HG03103 (cell line): Measurements from ENCODE around the gene PLCD4.

ENCODE experiments used
- ATAC-seq: cut with Tn5 transposase; IDR thresholded peaks from one replicate; pipeline ENCODE4 v1.9.1; 2021; ENCODE audit warnings: low read depth; ENCODE audit not compliant: unreplicated experiment

PLCD4 gene

DNA sequence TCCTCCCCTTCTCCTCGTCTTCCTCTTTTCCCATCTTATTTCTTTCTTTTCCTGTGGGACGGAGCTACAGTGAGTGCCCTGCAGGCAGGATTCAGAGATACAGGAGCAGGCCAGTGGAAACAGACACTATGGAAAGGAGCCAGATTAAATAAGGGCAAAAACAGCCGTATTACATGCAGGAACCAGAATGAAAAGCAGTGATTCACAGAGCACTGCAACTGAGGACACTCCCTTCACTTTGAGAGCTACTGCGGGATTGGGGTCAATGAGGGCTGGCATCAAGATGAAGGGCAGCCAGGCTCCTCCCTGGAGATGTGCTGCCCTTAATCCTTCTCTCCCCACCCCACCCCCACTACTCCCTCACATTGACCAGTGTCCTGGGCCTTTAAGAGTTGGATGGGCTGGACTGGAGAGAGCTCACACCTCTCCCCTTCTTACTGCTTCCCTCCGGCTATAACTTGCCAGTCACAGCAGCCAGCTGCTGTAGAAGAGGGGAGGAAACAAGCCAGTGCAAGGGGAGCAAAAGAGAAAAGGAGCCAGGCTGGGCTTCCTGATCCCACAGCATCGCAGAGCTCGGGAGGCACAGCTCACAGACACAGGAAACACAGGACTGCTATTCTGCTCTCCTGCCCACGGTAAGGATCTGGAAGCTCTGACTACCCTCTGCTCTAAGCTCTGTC, at the start of gene PLCD4:
Gene PLCD4, plus strand, starts transcription at position 464 of the 680 bp plus-strand sequence. CDS start 7,841 bp downstream, outside the sequence.
- no peak for ATAC-seq

DNA sequence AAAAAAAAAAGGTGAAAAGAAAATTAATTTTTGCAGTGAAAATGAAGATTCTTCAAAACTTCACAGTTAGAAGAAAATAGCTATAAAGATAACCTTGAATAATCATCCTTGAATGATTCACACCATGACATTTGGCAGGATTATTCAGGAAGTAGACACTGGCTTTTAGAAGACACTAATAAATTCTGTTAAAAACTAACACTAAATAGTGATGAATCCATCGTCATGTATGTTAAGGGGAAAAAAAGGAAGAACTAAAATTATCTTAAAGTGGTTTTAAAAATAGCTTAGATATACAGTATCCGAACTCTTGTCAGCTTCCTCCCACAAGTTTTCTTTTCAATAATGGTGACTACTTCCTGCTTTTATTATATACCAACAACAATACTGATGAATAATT, 49.8 kb upstream of the PLCD4 start:
- no peak for ATAC-seq

DNA sequence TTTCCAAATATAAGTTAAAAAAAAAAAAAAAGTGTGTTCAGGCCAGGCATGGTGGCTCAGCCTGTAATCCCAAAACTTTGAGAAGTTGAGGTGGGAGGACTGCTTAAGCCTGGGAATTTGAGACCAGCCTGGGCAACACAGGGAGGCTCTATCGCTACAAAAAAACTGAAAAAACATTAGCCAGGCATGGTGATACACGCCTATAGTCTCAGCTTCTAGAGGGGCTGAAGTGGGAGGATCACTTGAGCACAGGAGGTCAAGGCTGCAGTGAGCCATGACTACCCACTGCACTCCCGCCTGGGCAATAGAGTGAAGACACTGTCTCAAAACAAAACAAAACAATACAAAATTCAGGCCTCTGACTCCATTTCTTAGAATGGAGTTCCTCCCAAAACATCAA, 48.7 kb upstream of the PLCD4 start:
- ATAC-seq: no peak

DNA sequence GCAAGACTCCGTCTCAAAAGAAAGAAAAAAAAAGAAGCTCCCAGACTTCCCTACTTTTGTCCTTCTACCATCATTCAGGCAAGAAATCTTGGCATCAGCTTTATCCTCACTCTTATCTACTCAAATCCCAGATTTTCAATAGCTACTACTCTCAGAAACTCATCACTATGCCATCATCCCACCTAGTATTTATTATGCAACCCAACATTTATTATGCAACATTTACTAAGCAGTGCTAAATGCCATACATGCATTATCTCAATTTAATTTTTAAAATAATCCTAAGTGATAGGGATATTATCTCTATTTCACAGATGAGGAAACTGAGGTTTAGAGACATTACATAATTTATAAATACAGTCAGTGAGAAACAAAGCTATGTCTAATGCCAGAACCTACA, 43.6 kb upstream of the PLCD4 start:
- ATAC-seq: no peak

DNA sequence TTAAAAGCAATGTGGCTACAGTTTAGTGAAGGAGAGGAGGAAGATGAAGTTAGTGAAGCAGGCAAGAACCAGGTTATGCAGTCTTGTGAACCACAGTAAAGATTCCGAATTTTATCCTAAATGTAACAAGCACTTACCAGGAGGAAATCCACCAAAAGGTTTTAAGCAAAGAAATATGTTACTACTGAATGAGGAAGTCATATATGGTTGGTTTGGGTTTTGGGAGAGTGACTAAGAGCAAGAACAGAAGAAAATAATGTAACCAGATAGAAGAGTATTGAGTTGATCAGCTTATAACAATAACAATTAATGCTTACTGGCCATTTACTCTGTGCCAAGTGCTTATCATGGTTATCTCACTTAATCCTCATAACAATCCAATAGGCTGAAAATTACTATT, 41.4 kb upstream of the PLCD4 start:
- ATAC-seq: no peak

DNA sequence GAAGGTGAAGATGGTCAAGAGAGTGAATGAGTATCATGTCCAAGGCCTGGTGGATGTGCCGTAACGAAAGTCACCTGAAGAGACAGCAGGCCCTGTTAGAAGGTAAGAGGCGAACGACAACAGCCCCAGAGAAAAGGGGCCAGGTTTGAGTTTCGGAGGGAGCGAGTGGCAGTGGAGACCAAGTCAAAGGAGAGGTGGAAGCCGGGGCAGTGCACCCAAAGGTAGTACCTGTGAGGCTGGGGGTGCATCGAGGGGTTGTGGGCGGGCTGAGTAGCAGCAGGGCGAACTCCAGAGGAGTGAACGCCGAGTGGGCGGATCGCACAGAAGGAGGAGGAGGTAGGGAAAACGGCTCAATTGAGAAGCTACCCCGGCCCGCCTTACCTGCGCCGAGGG, 39.9 kb upstream of the PLCD4 start:
- ATAC-seq: peak; percentile 30

DNA sequence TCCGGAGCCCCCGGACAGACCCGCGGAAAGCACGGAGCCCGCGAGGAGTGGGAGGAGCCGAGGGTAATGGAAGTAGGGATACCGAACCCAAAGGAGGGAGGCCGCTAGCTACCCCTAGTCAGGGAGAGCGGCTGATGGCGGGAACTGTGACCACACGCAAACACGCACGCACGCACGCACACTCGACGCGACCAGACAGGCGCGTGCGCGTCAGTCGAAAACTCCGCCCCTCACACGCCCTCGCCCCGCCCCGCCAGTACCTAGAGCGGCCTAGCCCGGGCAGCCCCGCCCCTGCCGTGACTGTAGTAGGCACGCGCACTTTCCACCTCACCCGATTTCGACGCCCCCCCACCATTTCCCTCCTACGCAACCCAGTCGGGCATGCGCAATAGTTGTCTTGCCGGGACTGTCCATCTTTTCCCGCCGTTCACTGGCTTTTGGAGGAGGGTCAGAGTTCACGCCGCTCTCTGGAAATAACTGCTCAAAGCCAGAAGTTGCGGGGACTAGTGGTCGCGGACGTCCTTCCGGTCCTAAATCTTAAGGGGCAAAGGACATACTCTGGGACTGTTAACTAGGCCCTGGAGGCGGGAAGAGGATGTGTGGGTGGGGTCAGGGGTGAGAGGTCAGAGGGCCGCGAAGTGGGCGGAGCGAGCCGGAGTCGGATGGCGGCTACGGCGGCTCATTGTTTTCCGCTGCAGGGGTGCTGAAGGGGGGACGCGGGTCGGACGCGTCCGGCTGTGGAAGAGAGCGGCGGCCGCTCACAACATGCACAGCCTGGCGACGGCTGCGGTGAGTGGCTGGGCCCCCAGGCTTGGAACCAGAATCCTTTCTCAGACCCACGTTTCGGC, 39.3 kb upstream of the PLCD4 start, which contains the start of the genes CNOT9 and USP37:
Gene CNOT9, plus strand, starts transcription at position 650 of the 848 bp plus-strand sequence. Its CDS starts 116 bp downstream, at position 766.
Gene USP37, minus strand, starts transcription at position 162 of the 848 bp plus-strand sequence. CDS start 9,698 bp downstream, outside the sequence.
- peak; percentile 75 for ATAC-seq

DNA sequence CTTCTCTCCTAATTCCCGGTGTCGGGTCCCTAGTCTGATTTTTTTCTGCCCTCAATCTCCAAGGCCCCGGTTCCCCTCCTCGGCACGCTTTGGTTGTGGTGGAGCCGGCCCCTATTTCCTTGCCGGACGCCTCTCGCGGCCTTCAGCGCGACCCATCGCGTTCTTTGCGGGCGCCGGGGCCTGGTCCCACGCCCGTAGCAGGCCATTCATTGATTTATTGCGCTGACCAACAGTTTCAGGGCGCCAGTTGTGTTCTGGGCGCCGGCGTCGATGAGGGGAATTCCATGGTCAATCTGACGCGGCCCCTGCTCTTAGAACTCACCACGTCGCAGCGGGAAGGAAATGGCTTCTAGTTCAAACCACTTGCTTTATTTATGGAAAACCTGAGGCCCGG, 38.7 kb upstream of the PLCD4 start:
- peak; percentile 23 for ATAC-seq

DNA sequence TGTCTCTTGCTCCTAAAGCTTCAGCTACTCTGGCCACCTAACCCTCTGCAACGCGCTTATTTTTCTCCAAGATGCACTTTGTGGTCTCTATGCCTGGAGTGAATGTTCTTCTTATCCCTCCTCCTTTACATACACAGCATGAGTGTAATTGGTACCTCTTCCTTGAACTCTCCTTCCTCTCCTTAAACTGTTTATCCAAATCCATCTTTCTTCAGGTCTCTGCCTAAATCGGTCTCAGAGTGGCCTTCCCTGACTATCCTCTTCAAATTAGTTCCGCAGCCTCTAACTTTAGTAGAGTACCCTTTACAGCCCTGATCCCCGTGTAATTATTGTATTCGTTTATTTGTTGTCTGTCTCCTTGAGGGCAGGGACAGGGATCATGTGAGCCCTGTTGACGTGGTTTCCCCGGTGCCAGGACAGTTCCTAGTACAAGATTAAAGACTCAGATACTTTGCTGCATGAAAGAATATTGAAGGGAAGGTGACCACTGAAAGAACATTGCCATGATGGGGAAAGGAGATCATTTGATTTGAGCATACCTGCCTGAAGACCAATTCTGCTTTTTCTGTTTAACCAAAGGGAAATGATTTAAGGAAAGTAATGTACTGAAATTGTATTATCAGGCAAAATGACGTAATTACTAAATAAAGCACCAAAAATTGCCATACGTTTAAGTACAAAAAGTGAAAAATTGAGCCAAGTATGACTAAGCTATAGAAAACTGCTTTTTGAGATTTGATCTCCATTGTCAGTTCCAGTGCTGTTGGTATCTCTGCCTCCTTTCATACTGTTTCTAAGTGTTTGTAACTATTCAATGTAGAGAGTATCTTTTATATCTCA, 37.8 kb upstream of the PLCD4 start:
- ATAC-seq: no peak

DNA sequence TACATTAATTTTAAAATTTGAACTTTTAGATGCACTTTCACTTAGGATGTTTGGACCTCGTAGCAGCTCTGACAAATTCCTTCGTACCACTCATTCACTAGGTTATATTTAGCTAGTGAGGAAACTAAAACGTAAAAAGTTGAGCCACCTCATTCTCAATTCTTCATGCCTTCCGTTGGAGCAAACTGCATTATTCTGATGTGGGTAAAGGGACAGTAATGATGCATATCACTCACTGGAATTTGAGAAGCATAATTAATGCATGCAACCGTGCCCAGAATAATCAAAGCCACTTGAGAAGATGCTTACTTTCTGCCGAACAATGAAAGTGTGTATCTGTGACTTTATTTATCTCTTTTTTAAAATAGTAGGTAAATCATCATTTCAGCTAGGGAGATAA, 36.8 kb upstream of the PLCD4 start:
- ATAC-seq: no peak

DNA sequence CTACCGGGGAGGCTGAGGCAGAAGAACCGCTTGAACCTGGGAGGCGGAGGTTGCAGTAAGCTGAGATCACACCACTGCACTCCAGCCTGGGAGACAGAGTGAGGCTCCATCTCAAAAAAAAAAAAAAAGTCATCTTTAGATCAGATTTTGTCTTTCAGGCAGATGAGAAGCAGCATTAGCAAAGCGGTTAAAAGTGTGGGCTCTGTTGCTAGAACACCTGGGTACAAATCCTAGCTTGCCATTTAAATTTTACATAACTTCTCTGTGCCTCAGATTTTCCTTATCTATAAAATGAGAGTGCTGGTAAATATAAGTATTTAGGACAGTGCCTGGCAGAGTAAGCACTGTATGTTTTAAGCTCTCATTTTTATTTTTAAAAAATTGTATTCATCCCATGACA, 30.8 kb upstream of the PLCD4 start:
- no peak for ATAC-seq

DNA sequence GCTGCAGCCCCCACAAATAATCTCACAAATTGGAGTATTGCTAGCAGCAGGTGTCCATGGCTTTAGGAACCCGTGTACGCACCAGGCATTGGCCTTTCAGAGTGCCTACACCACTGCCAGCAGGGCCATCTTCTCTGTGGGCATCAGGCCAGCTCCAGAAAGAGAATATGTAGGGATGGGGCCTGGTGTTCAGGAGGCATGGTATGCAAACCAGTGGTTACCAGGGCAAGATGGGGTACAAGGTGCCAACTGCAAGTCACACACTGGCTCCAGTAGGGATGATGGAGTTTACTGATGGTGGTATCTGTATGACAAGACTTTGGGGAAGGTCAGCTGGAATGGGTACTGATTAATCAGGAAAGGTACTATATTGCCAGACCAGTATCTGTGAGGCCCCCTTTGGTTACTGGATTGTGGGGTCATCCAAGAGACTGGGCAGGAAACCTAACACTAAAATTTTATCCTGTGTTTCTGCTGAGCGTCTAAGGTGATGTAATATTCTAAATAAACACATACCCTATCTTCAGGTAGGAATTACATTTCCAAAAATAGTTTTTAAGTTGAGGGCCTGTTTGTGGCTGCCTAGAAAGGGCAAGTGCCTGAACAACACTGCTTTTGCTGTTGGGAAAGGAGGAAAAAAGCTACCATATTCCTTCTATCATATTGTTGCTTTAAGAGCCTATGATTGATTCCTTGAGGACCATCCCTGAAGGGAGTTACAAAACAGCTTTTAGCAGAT, 30.0 kb upstream of the PLCD4 start:
- ATAC-seq: no peak

DNA sequence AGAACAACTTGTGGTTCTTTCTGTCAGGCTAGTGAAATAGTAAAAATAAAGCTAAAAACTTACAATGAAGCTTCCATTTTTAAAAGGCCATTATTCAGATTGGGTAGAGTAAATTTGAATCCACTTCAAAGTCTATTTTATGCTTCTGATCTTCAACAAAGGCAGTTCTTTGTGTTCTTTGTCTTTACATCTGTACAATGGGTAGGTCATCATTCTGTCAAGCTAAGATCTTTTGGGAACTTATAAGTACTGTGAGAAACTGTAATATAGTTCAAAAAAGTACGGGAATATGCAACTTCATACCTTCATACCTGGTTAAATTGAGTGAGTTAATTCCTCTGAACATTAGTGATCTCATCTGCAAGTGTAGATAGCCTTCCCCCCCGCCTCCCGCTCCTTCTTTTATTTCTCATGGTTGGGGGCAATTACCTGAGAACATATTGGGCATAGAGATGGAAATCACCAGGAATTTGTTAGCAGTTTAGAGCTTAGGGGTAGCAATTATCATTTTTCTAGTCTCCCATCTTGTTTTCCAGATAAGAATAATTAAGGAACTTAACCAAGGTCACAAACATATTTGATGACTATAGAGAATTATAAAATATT, 29.3 kb upstream of the PLCD4 start:
- ATAC-seq: no peak

DNA sequence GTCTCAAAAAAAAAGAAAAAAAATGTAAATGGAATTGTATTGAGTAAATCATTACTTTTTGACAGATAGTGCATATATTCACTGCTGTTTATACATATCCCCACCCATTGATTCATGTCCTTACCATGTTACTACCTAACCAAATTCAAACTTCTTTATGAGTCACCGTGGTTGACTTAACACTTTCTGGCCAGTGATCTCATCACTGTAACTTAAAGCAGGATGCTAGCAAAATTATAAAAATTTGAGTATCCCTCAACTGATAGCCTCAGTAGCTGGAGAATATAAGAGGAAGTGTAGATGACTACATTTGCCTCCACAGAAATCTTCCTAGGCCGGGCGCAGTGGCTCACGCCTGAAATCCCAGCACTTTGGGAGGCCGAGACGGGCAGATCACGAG, 25.6 kb upstream of the PLCD4 start:
- ATAC-seq: no peak

DNA sequence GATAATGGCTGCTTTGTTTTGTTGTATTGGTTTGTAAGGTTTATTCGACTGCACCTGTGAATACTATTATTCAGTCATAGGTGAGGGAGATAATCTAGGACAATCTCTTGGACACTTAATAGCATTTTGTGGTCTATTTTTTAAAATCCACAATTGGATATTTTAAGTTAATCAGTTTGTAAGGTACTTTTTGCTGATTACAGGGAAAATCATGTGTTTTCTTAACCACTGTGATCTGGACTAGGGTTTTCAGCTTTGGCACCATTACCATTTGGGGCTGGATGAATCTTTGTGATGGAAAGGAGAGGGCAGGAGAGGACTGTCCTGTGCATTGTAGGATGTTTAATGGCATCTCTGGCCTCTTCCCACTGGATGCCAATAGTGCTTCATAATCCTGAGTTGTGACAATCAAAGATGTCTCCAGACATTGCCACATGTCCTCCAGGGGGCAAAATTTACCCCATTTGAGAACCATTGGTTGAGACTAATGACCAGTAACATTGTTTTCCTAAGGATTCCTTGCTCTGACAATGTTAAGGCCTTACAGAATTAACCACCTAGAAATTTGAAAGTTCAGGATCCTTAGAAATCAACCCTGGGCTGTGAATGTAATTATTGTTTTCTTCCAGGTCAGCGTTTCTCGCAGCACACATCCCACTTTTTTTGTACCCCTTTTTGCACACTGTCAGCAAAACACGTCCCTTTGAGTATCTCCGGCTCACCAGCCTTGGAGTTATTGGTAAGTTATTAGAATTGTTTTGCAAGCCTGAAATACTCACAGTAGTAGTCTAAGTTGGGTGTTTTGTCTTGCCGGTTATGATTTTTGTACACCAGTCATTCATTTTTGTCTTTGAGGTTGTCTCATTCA, 23.5 kb upstream of the PLCD4 start:
- no peak for ATAC-seq

DNA sequence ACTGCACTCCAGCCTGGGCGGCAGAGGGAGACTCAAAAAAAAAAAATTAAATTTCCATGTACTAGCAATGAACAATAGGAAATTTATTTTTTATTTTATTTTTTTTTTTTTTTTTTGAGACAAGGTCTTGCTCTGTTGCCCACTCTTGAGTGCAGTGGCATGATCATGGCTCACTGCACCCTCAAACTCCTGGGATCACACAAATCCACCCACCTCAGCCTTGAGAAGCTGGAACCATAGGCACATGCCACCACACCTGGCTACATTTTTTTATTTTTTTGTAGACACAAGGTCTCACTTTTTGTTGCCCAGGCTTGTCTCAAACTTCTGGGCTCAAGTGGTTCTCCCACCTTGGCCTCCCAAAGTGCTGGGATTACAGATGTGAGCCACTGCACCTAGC, 22.2 kb upstream of the PLCD4 start:
- no peak for ATAC-seq

DNA sequence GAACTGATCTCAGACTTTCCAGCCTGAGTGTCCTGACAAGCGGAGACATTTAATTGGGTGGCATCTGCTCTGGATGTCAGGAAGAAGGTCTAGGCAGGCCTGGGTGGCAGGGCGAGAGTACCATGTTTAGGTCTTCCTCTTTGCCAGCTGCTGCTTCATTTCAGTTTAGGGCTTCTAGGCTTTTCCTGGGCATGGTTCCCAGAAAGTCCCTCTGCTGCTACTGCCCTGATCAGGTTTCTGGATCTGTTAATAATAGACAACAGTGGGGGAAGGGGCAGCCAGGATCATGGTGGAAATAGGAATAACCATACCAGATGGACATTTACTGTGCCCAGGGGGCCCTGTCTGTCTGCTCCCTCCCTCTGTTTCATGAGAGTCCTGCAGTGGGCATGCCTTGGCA, 2.3 kb upstream of the PLCD4 start:
- ATAC-seq: no peak

DNA sequence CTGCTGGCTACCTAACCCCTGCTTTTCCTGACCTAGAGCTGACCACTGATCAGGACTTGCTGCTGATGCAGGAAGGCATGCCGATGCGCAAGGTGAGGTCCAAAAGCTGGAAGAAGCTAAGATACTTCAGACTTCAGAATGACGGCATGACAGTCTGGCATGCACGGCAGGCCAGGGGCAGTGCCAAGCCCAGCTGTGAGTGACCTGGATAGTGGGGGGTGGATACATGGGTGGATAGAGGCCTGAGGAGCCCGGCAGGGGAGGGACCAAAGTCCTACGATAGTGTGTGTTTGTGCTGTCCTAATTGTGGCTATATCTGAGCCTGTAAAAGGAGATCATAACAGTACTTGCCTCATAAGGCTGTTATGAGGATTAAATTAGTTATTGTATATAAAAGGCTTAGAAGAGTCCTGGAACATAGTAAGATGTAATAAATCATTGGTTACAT, 8.2 kb downstream of the PLCD4 start:
- ATAC-seq: no peak
